ENCODE measurements around the gene AATF. TPM values are rescaled to one million over a fixed set of nuclear protein-coding genes. Genes with fewer than 3 reads are reported as not detected.

AATF gene
- total RNA-seq, 6 experiments from 2014 or later, result 13.2 to 19.5 (median 16.7) TPM

GRCh38 chr17:37097154-37097553 is 148.4 kb downstream of the AATF start:
- WGBS (ENCODE audit: insufficient coverage, low coverage, low lambda C conversion rate, missing lambda C conversion rate), result 80% methylated on average over 1 of the region's 2 CpGs
- Histone ChIP-seq H3K4me1 (no peaks in the 10 kb centered on the region), H3K9me3 (no peaks in the 10 kb centered on the region), H3K4me3 (no peak overlapping the region), H3K27me3 (no peaks in the 10 kb centered on the region), H3K36me3 (peaks cover 0 to 50% (median 8%) of the 10 kb centered on the region in 4 donors), H3K27ac (no peak overlapping the region)
- ATAC-seq, result no peak
- intact Hi-C loops (cut with DNase I), result no loop called here
- no peak for DNase-seq
- no peak for TF ChIP-seq CTCF (IDR thresholded peaks at IDR 0.05)
- no peak for TF ChIP-seq POLR2A (IDR thresholded peaks at IDR 0.05)

- Histone ChIP-seq H3K27me3 (no peaks in the 10 kb centered on the region), H3K9me3 (no peaks in the 10 kb centered on the region), H3K27ac (no peak overlapping the region), H3K4me1 (no peaks in the 10 kb centered on the region), H3K4me3 (no peak overlapping the region), H3K36me3 (peaks cover 0 to 50% (median 8%) of the 10 kb centered on the region in 4 donors)
- DNase-seq (no peak), ATAC-seq (no peak)
- no peak for TF ChIP-seq CTCF (IDR thresholded peaks at IDR 0.05)
- no peak for TF ChIP-seq POLR2A (IDR thresholded peaks at IDR 0.05)
- intact Hi-C loops (cut with DNase I), result no loop called here
- 100% methylated on average over 2 of the region's 5 CpGs for WGBS (ENCODE audit: insufficient coverage, low coverage, low lambda C conversion rate, missing lambda C conversion rate)
Measured at GRCh38 chr17:37098152-37098551, 149.4 kb downstream of the AATF start.

GRCh38 chr17:37098910-37099664 is 150.3 kb downstream of the AATF start:
- no peaks in the 10 kb centered on the region for H3K9me3 ChIP-seq
- WGBS (ENCODE audit: insufficient coverage, low coverage, low lambda C conversion rate, missing lambda C conversion rate), result 96% methylated on average over 5 of the region's 9 CpGs
- intact Hi-C loops (cut with DNase I), result no loop called here
- ATAC-seq (no peak), DNase-seq (no peak)
- TF ChIP-seq CTCF (IDR thresholded peaks at IDR 0.05) (no peak), POLR2A (IDR thresholded peaks at IDR 0.05) (no peak)
- peaks cover 0 to 52% (median 8%) of the 10 kb centered on the region in 4 donors for H3K36me3 ChIP-seq
- no peak overlapping the region for H3K4me3 ChIP-seq
- H3K27ac ChIP-seq, result no peak overlapping the region
- H3K4me1 ChIP-seq, result no peaks in the 10 kb centered on the region
- no peaks in the 10 kb centered on the region for H3K27me3 ChIP-seq

- no peak for ATAC-seq
- H3K27me3 ChIP-seq, result no peaks in the 10 kb centered on the region
- TF ChIP-seq CTCF (IDR thresholded peaks at IDR 0.05) (no peak), POLR2A (IDR thresholded peaks at IDR 0.05) (no peak)
- no peaks in the 10 kb centered on the region for H3K9me3 ChIP-seq
- DNase-seq, result no peak
- intact Hi-C loops (cut with DNase I), result no loop called here
- no peak overlapping the region for H3K27ac ChIP-seq
- peaks cover 0 to 56% (median 8%) of the 10 kb centered on the region in 4 donors for H3K36me3 ChIP-seq
- H3K4me1 ChIP-seq, result no peaks in the 10 kb centered on the region
- WGBS (ENCODE audit: insufficient coverage, low coverage, low lambda C conversion rate, missing lambda C conversion rate), result 93% methylated on average over 4 of the region's 4 CpGs
- no peak overlapping the region for H3K4me3 ChIP-seq
Measured at GRCh38 chr17:37100231-37100630, 151.5 kb downstream of the AATF start.
